GM13977 (cell line): Measurements from ENCODE around the gene EFEMP2.
A peak's percentile ranks its signal among the peaks of the same experiment; 100 is the strongest.

Experiments used
- DNase-seq: peaks from one replicate; pipeline ENCODE4 v3.0.0; 2012; ENCODE audit warnings: low spot score
- CTCF ChIP-seq: IDR thresholded peaks from 2 replicates; pipeline ENCODE4 v1.5.1; 2012; ENCODE audit warnings: mild to moderate bottlenecking, control low read depth; ENCODE audit not compliant: insufficient read depth; ENCODE audit errors: extremely low read depth, missing control alignments
- in situ Hi-C: fragments of 300-500 bp; cut with MboI; formaldehyde crosslinking; loops from one replicate; pipeline ENCODE4 v1.12.0; 2022; ENCODE audit warnings: low sequenced_read_pairs, low pct_unique_long_range_greater_than_20kb, mixed read lengths, inconsistent platforms; ENCODE audit not compliant: unreplicated experiment

The EFEMP2 gene

GRCh38 chr11:65854161-65854592, 18.4 kb downstream of the EFEMP2 start:
- TF ChIP-seq CTCF = no peak
- no peak for DNase-seq
- in situ Hi-C loops = no loop called here

- no peak for TF ChIP-seq CTCF
- in situ Hi-C loops = no loop called here
- no peak for DNase-seq
Measured at GRCh38 chr11:65853246-65853979, 19.2 kb downstream of the EFEMP2 start.

GRCh38 chr11:65852508-65853245, 19.9 kb downstream of the EFEMP2 start:
- TF ChIP-seq CTCF = no peak
- in situ Hi-C loops = no loop called here
- DNase-seq = no peak

GRCh38 chr11:65851811-65852507, 20.6 kb downstream of the EFEMP2 start:
- in situ Hi-C loops = no loop called here
- no peak for TF ChIP-seq CTCF
- DNase-seq = no peak

GRCh38 chr11:65851083-65851579, 21.5 kb downstream of the EFEMP2 start:
- DNase-seq = no peak
- in situ Hi-C loops = no loop called here
- peak; percentile 41 for TF ChIP-seq CTCF
